DMS 273 (cell line): ENCODE results near the gene SETD4.

Source experiments
- DNase-seq: peaks from one replicate; lab custom pipeline; 2025; ENCODE audit not compliant: unreplicated experiment; lab: John Stamatoyannopoulos, UW

Gene SETD4

DNA sequence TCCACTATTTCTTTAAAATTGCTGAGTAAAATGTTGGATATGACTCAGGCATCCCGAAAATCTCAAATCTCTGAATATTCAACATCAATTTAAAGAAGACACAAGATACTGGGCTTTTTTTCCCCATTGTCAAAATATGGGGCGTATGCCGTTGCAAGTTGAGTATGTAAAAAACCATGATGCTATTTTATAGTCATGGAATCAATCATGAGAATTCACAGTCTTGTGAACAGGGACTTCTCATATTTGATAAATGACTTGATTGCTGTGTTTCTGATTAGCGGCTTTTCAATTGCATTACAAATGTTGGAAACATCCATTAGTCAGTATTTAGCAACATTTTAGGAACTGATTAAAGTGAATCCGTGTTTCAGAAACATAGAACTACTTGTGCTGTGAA lies 45.3 kb downstream of the SETD4 start:
- DNase-seq: no peak

DNA sequence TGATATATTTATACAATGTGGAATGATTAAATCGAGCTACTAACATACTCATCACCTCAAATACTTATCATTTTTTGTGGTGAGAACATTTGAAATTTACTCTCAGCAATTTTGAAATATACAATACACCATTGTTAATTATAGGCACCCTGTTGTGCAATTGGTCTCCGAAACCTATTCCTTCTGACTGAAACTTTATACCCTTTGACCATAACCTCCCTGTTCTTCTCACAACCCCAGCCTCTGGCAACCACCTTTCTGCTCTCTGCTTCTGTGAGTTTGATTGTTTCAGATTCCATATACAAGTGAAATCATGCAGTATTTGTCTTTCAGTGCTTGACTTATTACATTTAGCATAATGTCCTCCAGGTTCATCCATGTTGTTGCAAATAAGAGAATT lies 49.5 kb downstream of the SETD4 start:
- no peak for DNase-seq

DNA sequence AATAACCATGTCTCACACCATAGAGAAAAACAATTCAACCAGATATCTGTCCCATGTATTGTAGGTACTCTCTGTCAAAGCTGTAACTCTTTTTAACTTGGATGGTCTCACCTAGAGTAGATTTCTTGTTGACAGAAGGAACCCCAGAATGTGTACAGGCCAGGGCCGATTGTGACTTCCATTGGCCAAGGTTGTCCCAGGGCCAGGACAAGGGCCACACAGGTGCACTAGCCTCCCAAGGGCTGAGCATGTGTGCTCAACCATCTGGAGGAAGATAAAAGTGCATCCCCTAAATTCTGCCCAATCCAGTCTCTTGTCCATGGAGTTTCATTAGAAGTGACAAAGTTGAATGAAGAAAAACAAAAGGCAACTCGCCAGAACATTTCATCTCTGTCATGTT lies 51.8 kb downstream of the SETD4 start:
- DNase-seq: no peak

DNA sequence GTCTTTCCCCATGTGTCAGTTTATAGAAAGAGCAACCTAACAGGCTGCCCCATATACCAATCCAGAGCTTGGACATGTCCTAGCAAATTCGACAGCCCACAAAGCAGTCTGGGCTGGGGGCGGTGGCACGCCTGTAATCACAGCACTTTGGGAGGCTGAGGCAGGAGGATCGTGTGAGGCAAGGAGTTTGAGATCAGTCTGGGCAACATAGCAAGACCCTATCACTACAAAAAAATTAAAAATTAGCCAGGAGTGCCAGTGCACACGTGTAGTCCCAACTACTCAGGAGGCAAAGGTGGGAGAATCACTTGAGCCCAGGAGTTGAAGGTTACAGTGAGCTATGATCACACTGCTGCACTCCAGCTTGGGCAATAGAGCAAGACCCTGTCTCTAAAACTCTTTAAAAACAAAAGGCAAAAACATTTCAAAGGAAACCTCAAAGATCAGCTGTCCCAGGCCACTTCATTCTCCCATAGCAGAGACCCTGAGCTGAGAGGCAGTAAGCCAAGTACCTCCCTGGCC lies 54.4 kb downstream of the SETD4 start:
- DNase-seq: no peak

DNA sequence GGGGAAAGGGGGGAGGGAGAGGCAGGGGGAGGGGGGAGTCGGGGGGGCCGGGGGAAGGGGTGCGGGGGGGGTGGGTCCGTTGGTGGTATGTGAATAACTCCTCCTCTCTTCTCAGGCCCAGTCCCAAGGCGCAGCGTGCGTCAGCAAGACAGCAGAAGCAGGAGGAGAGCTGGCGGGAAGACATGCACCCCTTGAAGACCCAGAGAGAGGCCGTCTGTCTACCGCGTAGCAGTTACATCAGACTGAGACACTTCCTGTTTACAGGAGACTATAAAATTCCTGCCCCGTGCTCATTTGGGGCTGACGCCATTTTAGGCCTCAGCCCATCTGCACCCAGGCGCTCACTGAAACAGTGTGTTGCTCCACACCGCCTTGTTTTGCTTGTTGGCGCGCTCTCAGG lies 55.3 kb downstream of the SETD4 start:
- no peak for DNase-seq

DNA sequence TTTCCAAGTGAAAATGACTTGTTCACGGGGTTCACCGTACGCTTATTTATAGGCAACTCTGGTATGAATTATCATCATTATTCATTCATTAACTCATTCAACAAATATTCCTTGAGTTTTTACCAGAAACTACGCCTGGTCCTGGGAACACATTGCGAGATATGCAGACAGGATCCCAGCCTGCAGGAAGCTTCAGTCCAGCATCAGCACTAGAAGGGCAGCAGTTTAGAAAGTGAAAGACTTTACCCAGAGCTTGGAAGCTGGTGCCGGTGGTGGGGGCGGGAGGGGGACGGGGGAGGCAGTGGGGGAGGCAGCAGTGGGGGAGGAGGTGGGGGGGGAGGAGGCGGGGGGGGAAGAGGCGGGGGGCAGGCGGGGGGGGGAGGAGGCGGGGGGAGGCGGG lies 55.9 kb downstream of the SETD4 start:
- DNase-seq: no peak

DNA sequence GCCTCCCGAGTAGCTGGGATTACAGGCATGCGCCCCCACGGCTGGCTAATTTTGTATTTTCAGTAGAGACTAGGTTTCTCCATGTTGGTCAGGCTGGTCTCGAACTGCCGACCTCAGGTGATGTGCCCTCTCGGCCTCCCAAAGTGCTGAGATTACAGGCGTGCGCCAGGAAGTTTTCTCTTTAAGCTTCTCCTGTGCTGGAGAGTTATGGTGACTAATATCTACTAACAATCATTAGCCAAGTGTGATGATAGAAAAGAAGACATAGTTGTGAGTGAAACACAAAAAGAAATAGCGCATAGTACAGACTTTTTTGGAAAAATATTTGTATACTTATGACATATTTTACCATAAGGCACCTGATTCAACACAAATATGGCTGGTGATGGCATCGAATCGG lies 56.5 kb downstream of the SETD4 start:
- DNase-seq: no peak

DNA sequence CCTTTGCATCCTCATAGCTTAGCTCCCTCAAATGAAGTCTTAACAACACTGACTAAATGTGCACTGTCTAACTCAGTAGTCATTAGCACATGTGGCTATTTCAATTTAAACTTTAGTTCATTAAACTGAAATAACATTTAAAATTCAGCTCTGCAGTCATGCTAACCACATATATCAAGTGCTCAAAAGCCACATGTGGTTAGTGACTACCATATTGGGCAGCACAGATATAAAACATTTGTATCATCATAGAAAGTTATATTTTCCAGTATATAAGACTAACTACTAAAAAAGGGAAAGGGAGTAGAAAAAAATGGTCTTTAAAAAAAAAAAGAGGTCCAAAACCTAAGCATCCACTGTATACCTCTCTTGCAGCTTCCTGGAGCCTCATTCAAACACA lies 64.1 kb downstream of the SETD4 start:
- DNase-seq: no peak

DNA sequence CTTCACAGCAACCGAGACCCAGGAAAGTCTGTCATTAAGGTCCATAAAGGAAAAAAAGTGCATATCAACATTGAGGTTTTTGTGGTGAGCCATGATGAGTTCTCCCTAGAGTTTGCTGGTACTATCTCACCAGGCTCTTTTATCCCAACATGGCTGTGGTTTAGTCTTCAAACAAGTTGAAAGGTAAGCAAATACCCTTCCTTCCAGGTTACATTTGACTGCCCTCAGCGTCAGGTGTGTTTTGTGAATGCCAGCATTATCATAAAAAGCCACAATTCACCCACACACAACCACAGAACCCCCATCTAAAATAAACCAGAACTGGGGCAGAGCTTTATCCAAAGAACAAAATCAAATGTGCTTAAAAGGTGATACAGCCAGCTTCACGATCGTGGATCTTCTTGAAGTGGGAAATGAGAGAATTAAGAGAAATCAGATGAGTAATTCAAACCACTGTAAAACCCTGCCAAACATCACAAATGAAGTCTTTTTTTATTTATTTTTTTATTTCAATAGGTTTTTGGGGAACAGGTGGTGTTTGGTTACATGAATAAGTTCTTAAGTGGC lies 64.7 kb downstream of the SETD4 start:
- DNase-seq: no peak

DNA sequence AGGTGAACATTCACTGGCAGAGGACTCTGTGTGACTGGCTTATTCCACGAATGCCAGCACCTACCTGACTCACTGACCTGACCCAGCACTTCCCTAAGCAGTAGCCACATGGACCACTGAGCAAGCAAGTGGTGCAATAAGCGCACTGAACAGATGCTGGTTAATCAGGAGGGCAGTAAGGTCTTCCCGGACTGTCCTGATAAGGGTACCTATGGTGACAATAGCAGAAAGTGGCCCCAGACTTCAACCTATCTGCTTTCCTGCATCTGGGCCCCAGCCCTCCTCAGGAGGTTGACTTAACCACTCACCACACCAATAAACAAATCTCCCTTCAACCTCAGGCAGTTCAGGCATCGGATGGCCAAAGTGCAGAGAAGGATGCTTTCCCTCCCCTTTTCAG lies 65.7 kb downstream of the SETD4 start:
- no peak for DNase-seq

DNA sequence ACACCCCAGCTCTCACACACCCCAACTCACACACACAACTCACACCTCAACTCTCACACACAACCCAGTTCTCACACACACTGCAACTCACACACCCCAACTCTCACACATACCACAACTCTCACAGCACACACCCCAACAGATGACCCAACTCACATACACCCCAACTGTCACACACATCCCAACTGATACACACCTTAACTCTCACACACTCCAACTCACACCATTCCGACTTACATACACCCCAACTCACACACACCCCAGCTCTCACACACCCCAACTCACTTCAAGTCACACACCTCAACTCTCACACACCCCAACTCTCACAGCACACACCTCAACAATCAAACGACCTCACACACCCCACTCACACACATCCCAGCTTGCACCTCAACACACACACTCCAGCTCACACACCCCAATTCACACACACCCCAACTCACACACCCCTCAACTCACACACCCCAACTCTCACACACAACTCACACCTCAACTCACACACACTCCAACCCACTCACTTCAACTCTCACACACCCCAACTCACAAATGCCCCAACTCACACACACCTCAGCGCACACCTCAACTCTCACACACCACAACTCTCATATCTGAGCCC lies 66.3 kb downstream of the SETD4 start:
- DNase-seq: no peak

DNA sequence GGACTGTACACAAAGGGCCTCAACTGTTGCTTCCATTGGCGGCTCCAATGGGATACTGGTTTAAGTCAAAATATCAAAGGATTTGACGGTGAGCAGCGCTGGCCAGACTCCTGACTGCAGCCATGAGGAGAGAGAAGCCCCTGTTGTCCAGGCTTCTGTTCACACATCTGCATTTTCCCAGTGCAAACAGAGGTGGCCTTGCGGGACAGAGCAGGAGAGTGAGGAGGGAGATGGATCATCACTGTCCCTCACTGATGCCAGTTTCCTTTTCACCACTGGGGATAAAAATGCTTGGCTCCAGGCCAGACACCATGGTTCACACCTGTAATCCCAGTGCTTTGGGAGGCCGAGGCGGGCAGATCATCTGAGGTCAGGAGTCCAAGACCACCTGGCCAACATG lies 69.2 kb downstream of the SETD4 start:
- no peak for DNase-seq

DNA sequence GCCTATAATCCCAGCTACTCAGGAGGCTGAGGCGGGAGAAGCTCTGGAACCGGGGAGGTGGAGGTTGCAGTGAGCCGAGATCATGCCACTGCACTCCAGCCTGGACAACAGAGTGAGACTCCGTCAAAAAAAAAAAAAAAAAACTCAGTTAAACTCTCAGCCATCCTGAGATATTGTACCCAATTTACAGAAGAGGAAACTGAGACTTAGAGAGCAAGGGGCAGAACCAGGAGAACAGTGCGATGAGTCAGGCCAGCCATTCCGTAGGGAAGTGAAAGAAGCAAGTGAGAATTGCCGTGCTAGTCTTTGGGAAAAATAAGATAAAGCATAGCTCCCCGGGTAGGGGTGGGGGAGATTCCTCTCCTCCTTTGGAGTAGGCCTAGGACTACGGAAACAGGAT lies 69.7 kb downstream of the SETD4 start:
- no peak for DNase-seq

DNA sequence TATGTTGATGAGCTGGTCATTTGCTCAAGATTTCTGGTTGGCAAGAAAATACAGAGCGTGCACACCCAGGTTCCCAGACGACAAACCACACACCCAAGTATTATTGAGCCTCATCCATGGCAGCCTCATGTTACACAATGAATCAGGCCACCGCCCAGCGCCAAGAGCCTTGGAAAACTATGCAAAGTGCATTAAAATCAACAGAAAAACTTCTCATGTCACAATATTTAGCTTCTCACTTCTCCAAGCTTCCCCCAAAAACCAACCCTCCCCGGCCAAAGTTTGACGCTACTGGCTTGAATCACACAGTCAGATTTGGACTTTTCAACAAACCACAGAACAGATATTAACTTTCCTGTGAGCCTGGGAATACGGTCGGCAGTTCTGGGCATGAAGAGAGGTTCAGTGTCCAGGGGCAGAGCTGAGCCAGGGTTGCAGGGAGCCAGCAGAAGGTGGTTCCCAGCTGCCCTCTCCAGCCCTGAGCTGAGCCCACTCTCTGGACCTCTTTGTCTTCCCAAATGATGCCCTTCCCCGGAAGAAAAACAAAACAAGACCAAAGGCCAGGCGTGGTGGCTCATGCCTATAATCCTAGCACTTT lies 71.1 kb downstream of the SETD4 start:
- no peak for DNase-seq

DNA sequence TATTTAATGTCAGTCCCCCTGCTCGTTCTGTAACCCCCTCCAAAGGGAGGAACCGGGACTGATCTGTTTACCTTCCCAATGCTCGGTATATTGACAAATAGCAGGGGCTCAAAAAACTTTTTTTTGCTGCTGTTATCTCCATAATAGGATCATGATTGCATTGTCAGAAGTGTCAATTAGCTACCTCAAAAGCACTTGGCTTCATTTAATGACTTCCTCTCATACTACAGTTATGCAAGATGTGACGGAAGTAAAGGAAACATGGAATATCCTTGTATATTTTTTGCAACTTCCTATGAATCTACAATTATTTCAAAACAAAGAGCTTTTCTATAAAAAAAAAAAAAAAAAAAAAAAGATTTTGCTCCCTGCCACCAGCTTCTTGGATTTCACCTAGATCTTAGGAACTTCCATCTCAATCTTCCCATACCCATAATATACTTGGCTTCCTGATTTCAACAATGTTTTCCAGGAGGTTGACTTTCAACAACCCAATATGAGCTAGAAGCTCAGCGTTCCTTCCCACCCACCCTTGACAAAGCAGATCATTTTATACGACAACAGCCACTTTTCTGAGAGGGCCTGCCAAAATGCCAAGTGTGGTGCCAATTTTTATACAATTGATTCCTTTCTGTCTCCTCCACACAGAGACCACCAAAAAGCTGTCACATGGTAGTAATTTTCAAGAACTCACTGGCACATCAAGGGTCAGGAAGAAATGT lies 71.7 kb downstream of the SETD4 start:
- DNase-seq: no peak

DNA sequence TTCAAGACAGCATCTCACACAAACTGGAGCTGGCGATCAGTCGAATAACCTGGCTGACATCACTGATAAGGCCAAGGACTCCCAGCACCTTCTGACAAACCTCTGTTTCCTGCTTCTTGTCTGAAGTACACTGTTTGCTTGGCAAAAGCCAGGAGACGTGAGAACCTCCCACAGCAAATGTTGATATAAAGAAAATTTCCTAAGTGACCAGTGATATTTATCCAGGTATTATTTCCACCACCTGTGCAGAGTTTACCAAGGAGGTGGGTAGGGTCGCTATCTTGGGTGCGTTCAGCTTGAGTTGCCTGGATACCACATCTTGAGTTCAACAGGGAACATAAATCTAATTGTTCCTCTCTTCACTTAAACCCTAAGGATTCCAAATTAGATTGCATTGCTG lies 72.9 kb downstream of the SETD4 start:
- DNase-seq: no peak

DNA sequence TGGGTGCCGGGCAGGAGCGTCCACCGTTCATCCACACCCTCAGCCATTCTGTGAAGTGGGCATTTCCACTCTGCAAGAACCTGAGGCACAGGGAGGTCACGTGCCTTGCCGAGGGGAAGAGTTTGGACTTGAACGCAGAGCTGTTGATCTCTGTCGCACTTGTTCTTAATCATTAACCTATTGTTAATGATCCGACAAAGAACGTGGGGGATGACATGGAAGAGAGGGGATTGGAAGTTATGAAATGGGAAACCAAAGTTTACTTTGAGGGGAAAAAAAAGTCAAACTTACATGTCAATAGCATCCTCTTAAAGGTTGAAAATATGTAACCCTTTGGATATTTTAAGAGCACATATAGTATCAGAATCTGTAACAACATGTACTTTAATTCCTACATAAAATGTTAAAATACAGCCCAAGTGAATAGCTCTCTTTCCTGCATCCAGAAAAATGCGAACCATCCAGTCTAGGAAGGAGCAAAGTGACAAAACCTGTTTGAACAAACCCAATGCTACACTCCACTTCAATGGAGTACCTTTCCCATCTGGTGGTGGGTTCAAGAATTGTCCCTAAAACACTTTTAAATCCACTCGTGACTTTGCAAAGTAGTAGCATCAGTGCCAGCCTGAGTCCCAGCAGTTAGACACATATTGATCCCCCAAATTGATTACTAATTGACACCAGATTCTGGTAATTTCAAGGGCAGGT lies 75.5 kb downstream of the SETD4 start:
- no peak for DNase-seq
